SK-N-SH (cell line): ENCODE data around the gene COBLL1. TPM values are rescaled to one million over a fixed set of nuclear protein-coding genes. Genes with fewer than 3 reads are reported as not detected.

Experiments used
- CTCF ChIA-PET: fragments of 300-600, 350-600 bp; formaldehyde crosslinking; extraction: SDS; loops from one replicate; lab custom pipeline; 2021; lab: Yijun Ruan, JAX
- POLR2A ChIA-PET: fragments of 350-600 bp; sonication (Branson Sonifier 250); formaldehyde crosslinking; extraction: SDS; loops from one replicate; lab custom pipeline; 2020; ENCODE audit warnings: antibody characterized with exemption, inconsistent platforms; lab: Yijun Ruan, JAX
- DNase-seq: peaks from one replicate; pipeline ENCODE4 v3.0.0; 2012
- H2AFZ ChIP-seq: fragments of 200-600 bp; sonication (generic); 2 replicates; pipeline ENCODE4 v1.8.1; 2016; ENCODE audit warnings: antibody characterized with exemption, mild to moderate bottlenecking, low read depth
- H3F3A ChIP-seq: fragments of 200-600 bp; sonication (generic); replicated peaks from 2 replicates; pipeline ENCODE3; 2016; ENCODE audit warnings: antibody characterized with exemption, mild to moderate bottlenecking; ENCODE audit not compliant: insufficient read depth
- H3K27ac ChIP-seq, 2 experiments: fragments of 200-500 bp in 1 of 2; fragments of 200-600 bp in 1 of 2; sonication (Bioruptor generic) in 1 of 2; sonication (generic), shearing (Covaris generic) in 1 of 2; 2 replicates each; pipeline versions ENCODE4 v1.5.1 to v1.6.1; 2014 to 2016; ENCODE audit warnings: low read depth in 2 of 2, inconsistent platforms in 1 of 2, low read length in 1 of 2, mild to moderate bottlenecking in 1 of 2, mixed read lengths in 1 of 2
- H3K27me3 ChIP-seq: fragments of 200-600 bp; sonication (generic), shearing (Covaris generic); 2 replicates; pipeline ENCODE4 v1.6.1; 2016; ENCODE audit warnings: mixed run types; ENCODE audit not compliant: insufficient read depth
- H3K36me3 ChIP-seq, 2 experiments: fragments of 200-500 bp in 1 of 2; fragments of 200-600 bp in 1 of 2; sonication (Bioruptor generic) in 1 of 2; sonication (generic) in 1 of 2; replicated peaks in 1 of 2; 2 replicates each; pipeline versions ENCODE3 to v1.5.1; 2014 to 2016; ENCODE audit warnings: low read length in 1 of 2, mild to moderate bottlenecking in 1 of 2; ENCODE audit not compliant: insufficient read depth in 2 of 2, control insufficient read depth in 1 of 2
- H3K4me1 ChIP-seq, 2 experiments: fragments of 200-500 bp in 1 of 2; fragments of 200-600 bp in 1 of 2; sonication (Bioruptor generic) in 1 of 2; sonication (generic), shearing (Covaris generic) in 1 of 2; 2 replicates each; pipeline versions ENCODE4 v1.5.1 to v1.6.1; 2014 to 2016; ENCODE audit warnings: low read depth in 1 of 2, low read length in 1 of 2, mixed run types in 1 of 2; ENCODE audit not compliant: insufficient read depth in 2 of 2, control insufficient read depth in 1 of 2
- H3K4me2 ChIP-seq: fragments of 200-600 bp; sonication (generic), shearing (Covaris generic); 2 replicates; pipeline ENCODE4 v1.6.1; 2017; ENCODE audit warnings: mixed run types
- H3K4me3 ChIP-seq, 2 experiments: fragments of 200-500 bp in 1 of 2; fragments of 200-600 bp in 1 of 2; sonication (Bioruptor generic) in 1 of 2; sonication (generic), shearing (Covaris generic) in 1 of 2; 2 replicates each; pipeline versions ENCODE4 v1.5.1 to v1.8.1; 2014 to 2016; ENCODE audit warnings: low read depth in 2 of 2, inconsistent platforms in 1 of 2, low read length in 1 of 2, mild to moderate bottlenecking in 1 of 2, mixed read lengths in 1 of 2, moderate library complexity in 1 of 2
- H3K79me2 ChIP-seq: fragments of 200-600 bp; sonication (generic); 2 replicates; pipeline ENCODE4 v1.8.1; 2017; ENCODE audit warnings: mild to moderate bottlenecking; ENCODE audit not compliant: insufficient read depth
- H3K9ac ChIP-seq: fragments of 200-600 bp; sonication (generic); 2 replicates; pipeline ENCODE4 v1.6.1; 2017; ENCODE audit warnings: mixed run types
- H3K9me2 ChIP-seq: fragments of 200-600 bp; sonication (generic); 2 replicates; pipeline ENCODE4 v1.6.1; 2017; ENCODE audit warnings: mixed run types
- H3K9me3 ChIP-seq: fragments of 200-600 bp; sonication (generic); 2 replicates; pipeline ENCODE4 v1.6.1; 2017; ENCODE audit warnings: mixed run types, mild to moderate bottlenecking, moderate library complexity
- H4K20me1 ChIP-seq: fragments of 200-600 bp; sonication (generic); 2 replicates; pipeline ENCODE4 v1.6.1; 2017; ENCODE audit warnings: mild to moderate bottlenecking, mixed run types; ENCODE audit not compliant: insufficient read depth
- CHD2 ChIP-seq: fragments of 150-350 bp; IDR thresholded peaks from 2 replicates; pipeline ENCODE4 v1.6.1; 2018; ENCODE audit warnings: low read length; ENCODE audit not compliant: partially characterized antibody
- ELF1 ChIP-seq: IDR thresholded peaks from 2 replicates; pipeline ENCODE4 v1.4.0; 2012
- EZH2phosphoT487 ChIP-seq: fragments of 200-600 bp; sonication (generic); IDR thresholded peaks from 2 replicates; pipeline ENCODE4 v1.6.1; 2017; ENCODE audit warnings: low read depth, mixed run types, mild to moderate bottlenecking, antibody characterized with exemption, moderate library complexity, borderline replicate concordance
- FOSL2 ChIP-seq: IDR thresholded peaks from 2 replicates; pipeline ENCODE4 v1.4.0; 2012; ENCODE audit warnings: low read depth, mild to moderate bottlenecking, moderate library complexity, borderline replicate concordance
- MEF2A ChIP-seq: IDR thresholded peaks from 2 replicates; pipeline ENCODE4 v1.4.0; 2012; ENCODE audit warnings: low read depth, borderline replicate concordance
- NFIC ChIP-seq: IDR thresholded peaks from 2 replicates; pipeline ENCODE4 v1.4.0; 2012; ENCODE audit warnings: borderline replicate concordance
- NRF1 ChIP-seq: IDR thresholded peaks from 2 replicates; pipeline ENCODE4 v1.6.1; 2012; ENCODE audit warnings: low read depth, mild to moderate bottlenecking, low read length
- POLR2AphosphoS5 ChIP-seq: IDR thresholded peaks from 2 replicates; pipeline ENCODE4 v1.6.1; 2012; ENCODE audit warnings: low read depth, low read length
- RCOR1 ChIP-seq: fragments of 150-350 bp; IDR thresholded peaks from 2 replicates; pipeline ENCODE4 v1.6.1; 2017; ENCODE audit warnings: antibody characterized with exemption, low read length
- SIN3A ChIP-seq: IDR thresholded peaks from 2 replicates; pipeline ENCODE4 v1.6.1; 2012; ENCODE audit warnings: low read depth, mild to moderate bottlenecking, low read length, moderate library complexity, borderline replicate concordance
- SMC3 ChIP-seq: IDR thresholded peaks from 2 replicates; pipeline ENCODE4 v1.6.1; 2012; ENCODE audit warnings: low read depth, low read length, improper control_type of control experiment
- TAF1 ChIP-seq: IDR thresholded peaks from 2 replicates; pipeline ENCODE4 v1.6.1; 2012; ENCODE audit warnings: low read depth, mild to moderate bottlenecking, low read length, moderate library complexity, borderline replicate concordance
- TCF12 ChIP-seq: IDR thresholded peaks from 2 replicates; pipeline ENCODE4 v1.4.0; 2012
- YY1 ChIP-seq: IDR thresholded peaks from 2 replicates; pipeline ENCODE4 v1.4.0; 2012; ENCODE audit warnings: low read depth, mild to moderate bottlenecking
- WGBS: methylation state at CpG from one replicate; pipeline ENCODE4 v1.1.6; 2017; ENCODE audit warnings: low lambda C conversion rate; 5-methylcytosine and 5-hydroxymethylcytosine counted together
- polyA plus RNA-seq, 3 experiments: library from polyadenylated mRNA; depleted of rRNA; stranded (reverse); fragments of >200 nt; gene quantifications; 2 replicates each; pipeline ENCODE4 v1.2.3, GENCODE V29; 2012
- TF ChIP-seq, protein P1 (sequence below): IDR thresholded peaks from 2 replicates; pipeline ENCODE4 v1.6.1; 2012; ENCODE audit warnings: mild to moderate bottlenecking, low read depth, low read length, moderate library complexity
- TF ChIP-seq, protein P2 (sequence below): fragments of 150-350 bp; IDR thresholded peaks from 2 replicates; pipeline ENCODE4 v1.6.1; 2016; ENCODE audit warnings: mild to moderate bottlenecking, low read depth, low read length

The COBLL1 gene
- polyA plus RNA-seq, 1 of the 3 experiments (the other 2 are of a cell fraction), result 3.1 TPM

DNA sequence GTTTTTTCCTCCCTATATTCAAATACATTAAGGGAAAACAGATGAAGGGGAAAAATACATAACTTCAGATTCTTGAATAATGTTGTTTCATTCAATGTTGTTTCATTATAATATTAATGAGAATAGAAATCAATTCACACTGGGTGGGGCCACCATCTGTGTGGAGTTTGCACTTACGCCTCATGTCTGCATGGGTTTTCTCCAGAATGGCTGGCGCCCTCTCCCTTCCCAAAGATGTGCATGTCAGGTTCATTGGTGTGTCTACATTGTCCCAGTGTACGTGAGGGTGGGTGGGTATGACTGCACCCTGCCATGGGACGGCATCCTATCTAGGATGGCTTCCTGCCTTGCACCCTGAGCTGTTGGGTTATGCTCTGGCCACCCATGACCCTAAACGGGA lies 51.7 kb downstream of the COBLL1 start:
- CTCF ChIA-PET, result interaction anchor here (1.4 kb wide), 1 partner anchor 18 kb away, joined by 4 read pairs; no protein-coding TSS in a partner anchor
- POLR2A ChIA-PET, result no interaction called here

GRCh38 chr2:164786787-164787186 lies 54.8 kb downstream of the COBLL1 start:
- DNase-seq, result no peak
- WGBS, result 74% methylated on average over 2 of the region's 2 CpGs
- Histone ChIP-seq H3K79me2 (no peaks in the 10 kb centered on the region), H3K4me2 (no peak overlapping the region), H3K9me2 (no peaks in the 10 kb centered on the region), H3F3A (no peaks in the 10 kb centered on the region), H3K9me3 (no peaks in the 10 kb centered on the region), H3K4me3 (no peak overlapping the region), H3K27me3 (no peaks in the 10 kb centered on the region), H2AFZ (no peak overlapping the region), H3K36me3 (no peaks in the 10 kb centered on the region), H3K27ac (no peak overlapping the region; a peak in 1 of 4 replicates), H3K9ac (no peak overlapping the region), H4K20me1 (no peaks in the 10 kb centered on the region), H3K4me1 (peaks cover 2 to 4% of the 10 kb centered on the region in 2 experiments; a peak in 2 of 4 replicates)
- ChIA-PET POLR2A (no interaction called here), CTCF (interaction anchor here (0.7 to 1.6 kb wide), 2 partner anchors 22 to 55 kb away, joined by 3 to 6 read pairs; no protein-coding TSS in a partner anchor)
- no peak for TF ChIP-seq YY1
- no peak for TF ChIP-seq SMC3
- no peak for TF ChIP-seq MEF2A
- TF ChIP-seq, protein P1, sequence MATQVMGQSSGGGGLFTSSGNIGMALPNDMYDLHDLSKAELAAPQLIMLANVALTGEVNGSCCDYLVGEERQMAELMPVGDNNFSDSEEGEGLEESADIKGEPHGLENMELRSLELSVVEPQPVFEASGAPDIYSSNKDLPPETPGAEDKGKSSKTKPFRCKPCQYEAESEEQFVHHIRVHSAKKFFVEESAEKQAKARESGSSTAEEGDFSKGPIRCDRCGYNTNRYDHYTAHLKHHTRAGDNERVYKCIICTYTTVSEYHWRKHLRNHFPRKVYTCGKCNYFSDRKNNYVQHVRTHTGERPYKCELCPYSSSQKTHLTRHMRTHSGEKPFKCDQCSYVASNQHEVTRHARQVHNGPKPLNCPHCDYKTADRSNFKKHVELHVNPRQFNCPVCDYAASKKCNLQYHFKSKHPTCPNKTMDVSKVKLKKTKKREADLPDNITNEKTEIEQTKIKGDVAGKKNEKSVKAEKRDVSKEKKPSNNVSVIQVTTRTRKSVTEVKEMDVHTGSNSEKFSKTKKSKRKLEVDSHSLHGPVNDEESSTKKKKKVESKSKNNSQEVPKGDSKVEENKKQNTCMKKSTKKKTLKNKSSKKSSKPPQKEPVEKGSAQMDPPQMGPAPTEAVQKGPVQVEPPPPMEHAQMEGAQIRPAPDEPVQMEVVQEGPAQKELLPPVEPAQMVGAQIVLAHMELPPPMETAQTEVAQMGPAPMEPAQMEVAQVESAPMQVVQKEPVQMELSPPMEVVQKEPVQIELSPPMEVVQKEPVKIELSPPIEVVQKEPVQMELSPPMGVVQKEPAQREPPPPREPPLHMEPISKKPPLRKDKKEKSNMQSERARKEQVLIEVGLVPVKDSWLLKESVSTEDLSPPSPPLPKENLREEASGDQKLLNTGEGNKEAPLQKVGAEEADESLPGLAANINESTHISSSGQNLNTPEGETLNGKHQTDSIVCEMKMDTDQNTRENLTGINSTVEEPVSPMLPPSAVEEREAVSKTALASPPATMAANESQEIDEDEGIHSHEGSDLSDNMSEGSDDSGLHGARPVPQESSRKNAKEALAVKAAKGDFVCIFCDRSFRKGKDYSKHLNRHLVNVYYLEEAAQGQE, result no peak
- TF ChIP-seq, protein P2, sequence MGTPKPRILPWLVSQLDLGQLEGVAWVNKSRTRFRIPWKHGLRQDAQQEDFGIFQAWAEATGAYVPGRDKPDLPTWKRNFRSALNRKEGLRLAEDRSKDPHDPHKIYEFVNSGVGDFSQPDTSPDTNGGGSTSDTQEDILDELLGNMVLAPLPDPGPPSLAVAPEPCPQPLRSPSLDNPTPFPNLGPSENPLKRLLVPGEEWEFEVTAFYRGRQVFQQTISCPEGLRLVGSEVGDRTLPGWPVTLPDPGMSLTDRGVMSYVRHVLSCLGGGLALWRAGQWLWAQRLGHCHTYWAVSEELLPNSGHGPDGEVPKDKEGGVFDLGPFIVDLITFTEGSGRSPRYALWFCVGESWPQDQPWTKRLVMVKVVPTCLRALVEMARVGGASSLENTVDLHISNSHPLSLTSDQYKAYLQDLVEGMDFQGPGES, result no peak
- no peak for TF ChIP-seq TCF12
- TF ChIP-seq CHD2, result no peak
- TF ChIP-seq TAF1, result no peak
- no peak for TF ChIP-seq ELF1
- no peak for TF ChIP-seq NRF1
- no peak for TF ChIP-seq POLR2AphosphoS5
- no peak for TF ChIP-seq NFIC
- TF ChIP-seq SIN3A, result no peak
- no peak for TF ChIP-seq FOSL2
- TF ChIP-seq RCOR1, result no peak

More for the DNA sequence above, 51.7 kb downstream of the COBLL1 start:
- DNase-seq, result no peak
- no peak overlapping the region for H3K4me2 ChIP-seq
- no peaks in the 10 kb centered on the region for H3K36me3 ChIP-seq
- H3K27me3 ChIP-seq, result no peaks in the 10 kb centered on the region
- no peaks in the 10 kb centered on the region for H3K9me3 ChIP-seq
- H3K27ac ChIP-seq, result no peak overlapping the region
- no peak for TF ChIP-seq EZH2phosphoT487
- TF ChIP-seq NFIC, result no peak
- no peaks in the 10 kb centered on the region for H3K79me2 ChIP-seq
- no peak overlapping the region for H3K4me3 ChIP-seq
- WGBS, result 92% methylated on average over 5 of the region's 5 CpGs
- H3K4me1 ChIP-seq, result peaks cover 4 to 10% of the 10 kb centered on the region in 2 experiments; a peak in 3 of 4 replicates
- H3K9me2 ChIP-seq, result no peaks in the 10 kb centered on the region
- no peaks in the 10 kb centered on the region for H3F3A ChIP-seq
- no peaks in the 10 kb centered on the region for H4K20me1 ChIP-seq
- no peak overlapping the region for H3K9ac ChIP-seq
- no peak overlapping the region for H2AFZ ChIP-seq
